Upper lobe of left lung (tissue), 6 donors: ENCODE data around the gene PCDHGB2. TPM values are rescaled to one million over a fixed set of nuclear protein-coding genes. Genes with fewer than 3 reads are reported as not detected.
A peak's percentile ranks its signal among the peaks of the same experiment; 100 is the strongest.
"Not testable (repeated sequence)": the region's sequence is repeated elsewhere in the genome, so short reads cannot be mapped to it uniquely, and the experiment has no call there.

Experiments used
- ATAC-seq, 2 donors: fragments of 200-7000 bp; cut with Tn5 transposase; one replicate each; pipeline ENCODE4 v1.9.1; 2022; ENCODE audit warnings: mild to moderate bottlenecking in 2 of 2, moderate library complexity in 2 of 2; ENCODE audit not compliant: low FRiP score in 2 of 2
- DNase-seq, 2 donors: peaks; one replicate each; pipeline ENCODE4 v3.0.0-alpha.2; 2019 to 2020
- H3K27ac ChIP-seq, 4 donors: fragments of 200-600 bp; sonication (generic); one replicate each; pipeline ENCODE4 v1.5.1; 2016 to 2019
- H3K27me3 ChIP-seq, 4 donors: fragments of 200-600 bp; sonication (generic); one replicate each; pipeline ENCODE4 v1.5.1; 2017 to 2019
- H3K36me3 ChIP-seq, 4 donors: fragments of 200-600 bp; sonication (generic); one replicate each; pipeline ENCODE4 v1.5.1; 2016 to 2019
- H3K4me1 ChIP-seq, 4 donors: fragments of 200-600 bp; sonication (generic); one replicate each; pipeline ENCODE4 v1.5.1; 2018 to 2019
- H3K4me3 ChIP-seq, 4 donors: fragments of 200-600 bp; sonication (generic); one replicate each; pipeline ENCODE4 v1.5.1; 2017 to 2019; ENCODE audit warnings: mild to moderate bottlenecking in 2 of 4, moderate library complexity in 1 of 4
- H3K9me3 ChIP-seq, 4 donors: fragments of 200-600 bp; sonication (generic); one replicate each; pipeline ENCODE4 v1.5.1; 2018 to 2019
- EP300 ChIP-seq, 4 donors: sonication (generic); formaldehyde crosslinking; IDR thresholded peaks; one replicate each; pipeline ENCODE4 v1.5.1; 2017; ENCODE audit warnings: antibody characterized with exemption in 4 of 4, control low read depth in 2 of 4
- POLR2A ChIP-seq, 4 donors: fragments of 450-650 bp; IDR thresholded peaks; one replicate each; pipeline ENCODE4 v1.5.1; 2016 to 2017; ENCODE audit warnings: antibody characterized with exemption in 4 of 4, mild to moderate bottlenecking in 2 of 4
- POLR2AphosphoS5 ChIP-seq, 2 donors: sonication (generic); formaldehyde crosslinking; IDR thresholded peaks; one replicate each; pipeline ENCODE4 v1.5.1; 2017; ENCODE audit warnings: antibody characterized with exemption in 2 of 2
- WGBS, 2 donors: methylation state at CpG; one replicate each; pipeline ENCODE4 v1.1.5; 2017 to 2018; 5-methylcytosine and 5-hydroxymethylcytosine counted together
- total RNA-seq, 6 donors: library from RNA; depleted of rRNA in 4 of 6; stranded (reverse); fragments of >200 nt in 4 of 6; gene quantifications; one replicate each; pipeline versions ENCODE4 v1.1.0 to v1.2.1, GENCODE V29; 2016 to 2021
- TF ChIP-seq, protein P1 (sequence below), 6 experiments: fragments of 450-650 bp in 4 of 6; fragments of 200-600 bp in 2 of 6; sonication (generic) in 2 of 6; IDR thresholded peaks; one replicate each; pipeline ENCODE4 v1.5.1; 2016 to 2019; ENCODE audit warnings: antibody characterized with exemption in 6 of 6
- donor health status: DM: no; HTN: no; CAD: no; lungs with moderate emphysema.
- donor health status: DM: no; HTN: yes; CAD: no; lungs with severe emphysema.

The PCDHGB2 gene
- total RNA-seq, 6 donors from 2014 or later = 1.7 to 12.6 (median 2.7) TPM

DNA sequence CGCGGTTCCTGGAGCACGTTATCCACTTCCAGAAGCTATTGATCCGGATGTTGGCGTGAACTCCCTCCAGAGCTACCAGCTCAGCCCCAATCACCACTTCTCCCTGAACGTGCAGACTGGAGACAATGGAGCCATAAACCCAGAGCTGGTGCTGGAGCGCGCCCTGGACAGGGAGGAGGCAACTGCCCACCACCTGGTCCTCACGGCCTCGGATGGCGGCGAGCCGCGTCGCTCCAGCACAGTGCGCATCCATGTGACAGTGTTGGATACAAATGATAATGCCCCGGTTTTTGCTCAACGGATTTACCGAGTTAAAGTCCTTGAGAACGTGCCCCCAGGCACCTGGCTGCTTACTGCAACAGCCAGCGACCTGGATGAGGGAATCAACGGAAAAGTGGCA, 43.6 kb downstream of the PCDHGB2 start:
- Histone ChIP-seq H3K27ac (no peak overlapping the region), H3K27me3 (no peaks in the 10 kb centered on the region), H3K4me3 (peak overlapping the region in 1 of 4 donors; percentile 11), H3K9me3 (peaks cover 45 to 86% (median 84%) of the 10 kb centered on the region in 4 donors), H3K36me3 (no peaks in the 10 kb centered on the region), H3K4me1 (no peaks in the 10 kb centered on the region)
- ATAC-seq (no peak), DNase-seq (peak in 1 of 2 donors; percentile 77)
- 33 to 34% methylated on average over 22 of the region's 22 CpGs for WGBS, 2 donors
- TF ChIP-seq POLR2A (IDR thresholded peaks at IDR 0.05) (no peak), EP300 (IDR thresholded peaks at IDR 0.05) (no peak)

DNA sequence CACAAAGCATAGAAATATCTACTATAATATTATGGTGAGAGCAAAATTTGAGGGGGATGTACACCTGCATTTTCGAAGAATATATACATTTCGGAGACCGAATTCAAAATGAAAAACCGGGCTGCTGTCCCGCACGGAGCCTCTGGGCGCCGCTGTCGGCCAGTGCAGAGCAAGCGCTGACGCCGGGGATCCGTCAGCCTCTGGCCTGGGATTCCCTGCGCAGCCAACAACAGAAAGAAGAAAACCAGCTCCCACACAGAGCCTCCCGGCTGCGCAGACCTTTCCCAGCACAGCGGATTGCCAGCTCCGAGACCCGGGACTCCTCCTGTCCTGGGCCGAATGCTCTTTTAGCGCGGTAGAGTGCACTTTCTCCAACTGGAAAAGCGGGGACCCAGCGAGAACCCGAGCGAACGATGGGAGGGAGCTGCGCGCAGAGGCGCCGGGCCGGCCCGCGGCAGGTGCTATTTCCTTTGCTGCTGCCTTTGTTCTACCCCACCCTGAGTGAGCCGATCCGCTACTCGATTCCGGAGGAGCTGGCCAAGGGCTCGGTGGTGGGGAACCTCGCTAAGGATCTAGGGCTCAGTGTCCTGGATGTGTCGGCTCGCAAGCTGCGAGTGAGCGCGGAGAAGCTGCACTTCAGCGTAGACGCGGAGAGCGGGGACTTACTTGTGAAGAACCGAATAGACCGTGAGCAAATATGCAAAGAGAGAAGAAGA, 48.2 kb downstream of the PCDHGB2 start, which contains the start of gene PCDHGB6:
TSS of gene PCDHGB6 (plus strand) at position 232 of the 716 bp plus-strand sequence. CDS start at position 414, 182 bp downstream.
- H3K36me3 ChIP-seq, H3K4me1 ChIP-seq, H3K27ac ChIP-seq, H3K27me3 ChIP-seq: not testable (repeated sequence)
- peak within 1 kb of the TSS in 3 of 4 donors; percentile 26 to 42 (median 29) for H3K4me3 ChIP-seq
- ATAC-seq = peak; percentile 79 to 86
- WGBS, 2 donors = 14 to 21% methylated on average over 31 to 51 of the region's 51 CpGs
- H3K9me3 ChIP-seq = peaks cover 45 to 85% (median 81%) of the 10 kb centered on the region in 4 donors
- TF ChIP-seq, protein P1, sequence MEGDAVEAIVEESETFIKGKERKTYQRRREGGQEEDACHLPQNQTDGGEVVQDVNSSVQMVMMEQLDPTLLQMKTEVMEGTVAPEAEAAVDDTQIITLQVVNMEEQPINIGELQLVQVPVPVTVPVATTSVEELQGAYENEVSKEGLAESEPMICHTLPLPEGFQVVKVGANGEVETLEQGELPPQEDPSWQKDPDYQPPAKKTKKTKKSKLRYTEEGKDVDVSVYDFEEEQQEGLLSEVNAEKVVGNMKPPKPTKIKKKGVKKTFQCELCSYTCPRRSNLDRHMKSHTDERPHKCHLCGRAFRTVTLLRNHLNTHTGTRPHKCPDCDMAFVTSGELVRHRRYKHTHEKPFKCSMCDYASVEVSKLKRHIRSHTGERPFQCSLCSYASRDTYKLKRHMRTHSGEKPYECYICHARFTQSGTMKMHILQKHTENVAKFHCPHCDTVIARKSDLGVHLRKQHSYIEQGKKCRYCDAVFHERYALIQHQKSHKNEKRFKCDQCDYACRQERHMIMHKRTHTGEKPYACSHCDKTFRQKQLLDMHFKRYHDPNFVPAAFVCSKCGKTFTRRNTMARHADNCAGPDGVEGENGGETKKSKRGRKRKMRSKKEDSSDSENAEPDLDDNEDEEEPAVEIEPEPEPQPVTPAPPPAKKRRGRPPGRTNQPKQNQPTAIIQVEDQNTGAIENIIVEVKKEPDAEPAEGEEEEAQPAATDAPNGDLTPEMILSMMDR (IDR thresholded peaks at IDR 0.05) = peak in 5 of 6 experiments; percentile 18 to 60 (median 40)
- peak; percentile 54 to 91 for DNase-seq

DNA sequence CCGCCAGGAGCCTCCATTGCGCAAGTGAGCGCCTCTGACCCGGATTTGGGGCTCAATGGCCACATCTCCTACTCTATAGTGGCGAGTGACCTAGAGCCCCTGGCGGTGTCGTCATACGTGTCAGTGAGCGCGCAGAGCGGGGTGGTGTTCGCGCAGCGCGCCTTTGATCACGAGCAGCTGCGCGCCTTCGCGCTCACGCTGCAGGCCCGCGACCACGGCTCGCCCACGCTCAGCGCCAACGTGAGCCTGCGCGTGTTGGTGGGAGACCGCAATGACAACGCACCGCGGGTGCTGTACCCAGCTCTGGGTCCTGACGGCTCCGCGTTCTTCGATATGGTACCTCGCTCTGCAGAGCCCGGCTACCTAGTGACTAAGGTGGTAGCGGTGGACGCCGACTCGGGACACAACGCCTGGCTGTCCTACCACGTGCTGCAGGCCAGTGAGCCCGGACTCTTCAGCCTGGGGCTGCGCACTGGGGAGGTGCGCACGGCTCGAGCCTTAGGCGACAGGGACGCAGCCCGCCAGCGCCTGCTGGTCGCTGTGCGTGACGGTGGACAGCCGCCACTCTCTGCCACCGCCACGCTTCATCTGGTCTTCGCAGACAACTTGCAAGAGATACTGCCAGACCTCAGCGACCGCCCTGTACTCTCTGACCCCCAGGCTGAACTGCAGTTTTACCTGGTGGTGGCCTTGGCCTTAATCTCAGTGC, 50.0 kb downstream of the PCDHGB2 start:
- TF ChIP-seq EP300 (IDR thresholded peaks at IDR 0.05) (no peak), POLR2AphosphoS5 (IDR thresholded peaks at IDR 0.05) (no peak), POLR2A (IDR thresholded peaks at IDR 0.05) (no peak)
- TF ChIP-seq, protein P1 (IDR thresholded peaks at IDR 0.05) = no peak
- Histone ChIP-seq H3K4me1 (peaks cover 0 to 4% (median 0%) of the 10 kb centered on the region in 4 donors), H3K36me3 (no peaks in the 10 kb centered on the region), H3K9me3 (peaks cover 41 to 84% (median 81%) of the 10 kb centered on the region in 4 donors), H3K4me3 (no peak overlapping the region), H3K27ac (no peak overlapping the region), H3K27me3 (no peaks in the 10 kb centered on the region)
- WGBS, 2 donors = 34 to 35% methylated on average over 16 to 36 of the region's 64 CpGs
- no peak for ATAC-seq
- DNase-seq = peak in 1 of 2 donors; percentile 67

DNA sequence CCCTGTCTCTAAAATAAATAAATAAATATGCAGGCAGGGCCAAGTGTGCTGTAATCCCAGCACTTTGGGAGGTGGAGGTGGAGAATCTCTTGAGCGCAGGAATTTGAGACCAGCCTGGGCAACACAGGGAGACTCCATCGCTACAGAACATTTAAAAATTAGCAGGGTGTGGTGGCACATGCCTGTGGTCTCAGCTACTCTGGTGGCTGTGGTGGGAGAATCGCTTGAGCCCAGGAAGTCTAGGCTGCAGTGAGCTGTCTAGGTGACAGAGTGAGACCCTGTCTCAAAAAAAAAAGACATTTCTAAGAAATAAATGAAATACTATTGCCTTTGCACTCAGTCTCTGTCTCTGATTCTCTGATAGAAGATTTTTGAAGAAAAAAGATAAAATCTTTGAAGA, 51.8 kb downstream of the PCDHGB2 start:
- 52 to 66% methylated on average over 2 to 3 of the region's 3 CpGs for WGBS, 2 donors
- Histone ChIP-seq H3K27me3 (no peaks in the 10 kb centered on the region), H3K4me1 (peaks cover 0 to 8% (median 0%) of the 10 kb centered on the region in 4 donors), H3K4me3 (no peak overlapping the region), H3K36me3 (no peaks in the 10 kb centered on the region), H3K27ac (no peak overlapping the region), H3K9me3 (peaks cover 44 to 82% (median 77%) of the 10 kb centered on the region in 4 donors)
- no peak for DNase-seq
- TF ChIP-seq EP300 (IDR thresholded peaks at IDR 0.05) (no peak), POLR2A (IDR thresholded peaks at IDR 0.05) (no peak), POLR2AphosphoS5 (IDR thresholded peaks at IDR 0.05) (no peak)
- TF ChIP-seq, protein P1 (IDR thresholded peaks at IDR 0.05) = no peak
- no peak for ATAC-seq

Other genes starting within 250 kb of the PCDHGB2 start
- gene PCDHB4, start 238.2 kb upstream of the PCDHGB2 start, total RNA-seq = 1 to 10 TPM in 5 of 6 donors, under 1 TPM in 1; 0.49 to 2.9 (median 2.4) TPM
- 10 to 100 TPM in 1 of 6 donors, 1 to 10 TPM in 5; 1.8 to 22.4 (median 2.2) TPM for gene PCDHB5, start 224.8 kb upstream of the PCDHGB2 start, total RNA-seq
- gene PCDHB6, start 209.9 kb upstream of the PCDHGB2 start, total RNA-seq = 1 to 10 TPM in 1 of 6 donors, under 1 TPM in 4, not detected in 1; 0.46 to 1.0 (median 0.77) TPM
- gene PCDHB7, start 187.3 kb upstream of the PCDHGB2 start, total RNA-seq = 1 to 10 TPM in 5 of 6 donors, under 1 TPM in 1; 0.30 to 2.9 (median 1.8) TPM
- 1 to 10 TPM in 1 of 6 donors, under 1 TPM in 3, not detected in 2; 0.83 to 2.1 (median 0.96) TPM for gene PCDHB8, start 182.2 kb upstream of the PCDHGB2 start, total RNA-seq
- 1 to 10 TPM; 1.6 to 4.9 (median 2.1) TPM for gene PCDHB16, start 177.6 kb upstream of the PCDHGB2 start, total RNA-seq
- gene PCDHB9, start 172.8 kb upstream of the PCDHGB2 start, total RNA-seq = 1 to 10 TPM in 4 of 6 donors, under 1 TPM in 2; 0.63 to 3.1 (median 1.2) TPM
- 1 to 10 TPM; 1.0 to 2.2 (median 1.6) TPM for gene PCDHB10, start 167.6 kb upstream of the PCDHGB2 start, total RNA-seq
- 1 to 10 TPM in 5 of 6 donors, under 1 TPM in 1; 0.78 to 3.4 (median 1.5) TPM for gene PCDHB11, start 160.4 kb upstream of the PCDHGB2 start, total RNA-seq
- 1 to 10 TPM in 4 of 6 donors, under 1 TPM in 2; 0.39 to 6.3 (median 1.8) TPM for gene PCDHB12, start 151.3 kb upstream of the PCDHGB2 start, total RNA-seq
- 1 to 10 TPM; 1.2 to 3.1 (median 2.1) TPM for gene PCDHB13, start 146.1 kb upstream of the PCDHGB2 start, total RNA-seq
- 1 to 10 TPM; 1.3 to 5.2 (median 2.7) TPM for gene PCDHB14, start 136.7 kb upstream of the PCDHGB2 start, total RNA-seq
- gene PCDHB15, start 114.6 kb upstream of the PCDHGB2 start, total RNA-seq = 1 to 10 TPM; 1.4 to 4.2 (median 2.6) TPM
- 1 to 10 TPM in 1 of 6 donors, under 1 TPM in 3, not detected in 2; 0.40 to 1.2 (median 0.55) TPM for gene SLC25A2, start 55.9 kb upstream of the PCDHGB2 start, total RNA-seq
- gene TAF7, start 39.2 kb upstream of the PCDHGB2 start, total RNA-seq = 10 to 100 TPM; 35.6 to 74.5 (median 39.8) TPM
- gene PCDHGA1, start 29.5 kb upstream of the PCDHGB2 start, total RNA-seq = under 1 TPM in 4 of 6 donors, not detected in 2; 0.15 to 0.51 (median 0.24) TPM
- gene PCDHGA2, start 21.2 kb upstream of the PCDHGB2 start, total RNA-seq = 1 to 10 TPM; 1.6 to 4.3 (median 2.7) TPM
- gene PCDHGA3, start 16.2 kb upstream of the PCDHGB2 start, total RNA-seq = 1 to 10 TPM in 4 of 6 donors, under 1 TPM in 2; 0.80 to 2.1 (median 1.7) TPM
- gene PCDHGB1, start 9.9 kb upstream of the PCDHGB2 start, total RNA-seq = 1 to 10 TPM in 4 of 6 donors, under 1 TPM in 2; 0.76 to 6.3 (median 1.3) TPM
- gene PCDHGA4, start 5.0 kb upstream of the PCDHGB2 start, total RNA-seq = 1 to 10 TPM; 1.7 to 9.4 (median 2.8) TPM
- gene PCDHGA5, start 4.2 kb downstream of the PCDHGB2 start, total RNA-seq = 1 to 10 TPM in 5 of 6 donors, under 1 TPM in 1; 0.97 to 7.3 (median 2.0) TPM
- 1 to 10 TPM; 1.2 to 6.3 (median 2.3) TPM for gene PCDHGB3, start 10.2 kb downstream of the PCDHGB2 start, total RNA-seq
- 1 to 10 TPM; 1.7 to 7.3 (median 3.6) TPM for gene PCDHGA6, start 13.9 kb downstream of the PCDHGB2 start, total RNA-seq
- 10 to 100 TPM in 1 of 6 donors, 1 to 10 TPM in 5; 1.2 to 13.6 (median 2.7) TPM for gene PCDHGA7, start 22.7 kb downstream of the PCDHGB2 start, total RNA-seq
- 1 to 10 TPM; 2.4 to 6.5 (median 2.9) TPM for gene PCDHGB4, start 27.7 kb downstream of the PCDHGB2 start, total RNA-seq
- 1 to 10 TPM in 5 of 6 donors, under 1 TPM in 1; 0.66 to 8.4 (median 1.6) TPM for gene PCDHGA8, start 32.6 kb downstream of the PCDHGB2 start, total RNA-seq
- 10 to 100 TPM in 1 of 6 donors, 1 to 10 TPM in 5; 6.2 to 11.8 (median 8.3) TPM for gene PCDHGB5, start 38.0 kb downstream of the PCDHGB2 start, total RNA-seq
- 1 to 10 TPM; 2.4 to 8.4 (median 4.5) TPM for gene PCDHGA9, start 42.8 kb downstream of the PCDHGB2 start, total RNA-seq
- 1 to 10 TPM; 3.2 to 7.4 (median 6.3) TPM for gene PCDHGB6, start 48.0 kb downstream of the PCDHGB2 start, total RNA-seq
- 10 to 100 TPM in 1 of 6 donors, 1 to 10 TPM in 5; 3.0 to 19.9 (median 4.3) TPM for gene PCDHGA10, start 53.0 kb downstream of the PCDHGB2 start, total RNA-seq
- 10 to 100 TPM in 4 of 6 donors, 1 to 10 TPM in 2; 7.0 to 22.5 (median 12.7) TPM for gene PCDHGB7, start 57.7 kb downstream of the PCDHGB2 start, total RNA-seq
- gene PCDHGA11, start 61.1 kb downstream of the PCDHGB2 start, total RNA-seq = 10 to 100 TPM in 1 of 6 donors, 1 to 10 TPM in 5; 2.0 to 16.8 (median 2.3) TPM
- gene PCDHGA12, start 70.5 kb downstream of the PCDHGB2 start, total RNA-seq = 10 to 100 TPM in 1 of 6 donors, 1 to 10 TPM in 5; 4.3 to 19.9 (median 5.7) TPM
- 100 to 1,000 TPM in 1 of 6 donors, 10 to 100 TPM in 5; 26.4 to 116 (median 50.1) TPM for gene PCDHGC3, start 116.0 kb downstream of the PCDHGB2 start, total RNA-seq
- 10 to 100 TPM in 1 of 6 donors, 1 to 10 TPM in 4, under 1 TPM in 1; 0.69 to 24.7 (median 1.8) TPM for gene PCDHGC4, start 125.0 kb downstream of the PCDHGB2 start, total RNA-seq
- 10 to 100 TPM in 1 of 6 donors, 1 to 10 TPM in 3, under 1 TPM in 2; 0.61 to 11.5 (median 1.4) TPM for gene PCDHGC5, start 129.1 kb downstream of the PCDHGB2 start, total RNA-seq